Measurements from ENCODE around the gene OR52L1. TPM values are rescaled to one million over a fixed set of nuclear protein-coding genes. Genes with fewer than 3 reads are reported as not detected.

The OR52L1 gene
- polyA plus RNA-seq, 1 donor (not counting 4 experiments of a cell fraction or from before 2014, with no cell fraction given) = not detected

DNA sequence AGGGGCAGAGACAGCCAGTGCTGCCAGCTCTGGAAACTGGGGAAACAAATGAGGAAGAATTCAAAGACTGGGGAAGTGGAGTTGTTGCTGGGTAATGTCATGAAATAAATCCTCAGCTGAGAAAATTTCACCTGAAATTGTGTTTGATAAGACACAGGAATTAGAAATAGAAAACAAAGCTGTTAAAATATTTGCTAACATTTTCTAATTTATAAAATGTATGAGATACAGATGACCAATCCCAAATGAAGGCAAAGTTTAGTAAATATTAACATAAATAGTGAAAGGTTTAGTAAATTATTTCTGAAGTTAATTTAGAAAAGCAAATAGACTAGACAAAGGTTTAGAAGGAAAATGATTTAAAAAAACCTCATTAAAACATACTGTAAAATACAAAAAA, 18.4 kb downstream of the OR52L1 start, which contains the start of gene OR56A5:
OR56A5 (minus strand) TSS at position 101 of the 400 bp plus-strand sequence; CDS start at position 101, 0 bp downstream.
- TF ChIP-seq, protein P1, sequence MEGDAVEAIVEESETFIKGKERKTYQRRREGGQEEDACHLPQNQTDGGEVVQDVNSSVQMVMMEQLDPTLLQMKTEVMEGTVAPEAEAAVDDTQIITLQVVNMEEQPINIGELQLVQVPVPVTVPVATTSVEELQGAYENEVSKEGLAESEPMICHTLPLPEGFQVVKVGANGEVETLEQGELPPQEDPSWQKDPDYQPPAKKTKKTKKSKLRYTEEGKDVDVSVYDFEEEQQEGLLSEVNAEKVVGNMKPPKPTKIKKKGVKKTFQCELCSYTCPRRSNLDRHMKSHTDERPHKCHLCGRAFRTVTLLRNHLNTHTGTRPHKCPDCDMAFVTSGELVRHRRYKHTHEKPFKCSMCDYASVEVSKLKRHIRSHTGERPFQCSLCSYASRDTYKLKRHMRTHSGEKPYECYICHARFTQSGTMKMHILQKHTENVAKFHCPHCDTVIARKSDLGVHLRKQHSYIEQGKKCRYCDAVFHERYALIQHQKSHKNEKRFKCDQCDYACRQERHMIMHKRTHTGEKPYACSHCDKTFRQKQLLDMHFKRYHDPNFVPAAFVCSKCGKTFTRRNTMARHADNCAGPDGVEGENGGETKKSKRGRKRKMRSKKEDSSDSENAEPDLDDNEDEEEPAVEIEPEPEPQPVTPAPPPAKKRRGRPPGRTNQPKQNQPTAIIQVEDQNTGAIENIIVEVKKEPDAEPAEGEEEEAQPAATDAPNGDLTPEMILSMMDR (optimal IDR thresholded peaks at IDR 0.05 in 1 of 3, IDR thresholded peaks at IDR 0.05 in 1 of 3, conservative IDR thresholded peaks at IDR 0.05 in 1 of 3; ENCODE audit: extremely low read depth in 1 of 3, insufficient read depth in 2 of 3, low read length in 3 of 3) = no peak
- Histone ChIP-seq H3K4me2 (ENCODE audit: control insufficient read depth, extremely low read depth, insufficient read depth, low read depth, low read length) (no peak within 1 kb of the TSS), H4K20me1 (ENCODE audit: control insufficient read depth, extremely low read depth, insufficient read depth, low read length) (no peaks in the 10 kb centered on the region), H3K9me3 (ENCODE audit: control insufficient read depth, low read depth, low read length) (no peaks in the 10 kb centered on the region), H3K36me3 (ENCODE audit: control insufficient read depth in 2 of 2, extremely low read depth in 1 of 2, insufficient read depth in 2 of 2, low read length in 2 of 2) (no peaks in the 10 kb centered on the region), H3K79me2 (ENCODE audit: control insufficient read depth, insufficient read depth, low read length) (no peaks in the 10 kb centered on the region), H3K27me3 (ENCODE audit: control insufficient read depth, extremely low read depth, insufficient read depth, low read length) (no peaks in the 10 kb centered on the region), H3K9ac (ENCODE audit: control insufficient read depth, extremely low read depth, insufficient read depth, low read length) (no peak within 1 kb of the TSS), H3K4me3 (ENCODE audit: control insufficient read depth in 2 of 3, extremely low read depth in 1 of 3, insufficient read depth in 2 of 3, low read depth in 1 of 3, low read length in 3 of 3) (no peak within 1 kb of the TSS), H2AFZ (ENCODE audit: control insufficient read depth, low read length) (no peak within 1 kb of the TSS), H3K27ac (ENCODE audit: control insufficient read depth, insufficient read depth, low read length) (no peak within 1 kb of the TSS), H3K4me1 (ENCODE audit: control insufficient read depth, extremely low read depth, insufficient read depth, low read length) (no peaks in the 10 kb centered on the region), H3K9me1 (ENCODE audit: control insufficient read depth, extremely low read depth, insufficient read depth, low read length) (no peaks in the 10 kb centered on the region)
- dilution Hi-C loops (cut with MboI; ENCODE audit: extremely low pct_ligation_motif_present, low sequenced_read_pairs) = no loop called here
- FAIRE-seq (no peak), DNase-seq (ENCODE audit: low read depth, low spot score) (no peak)

DNA sequence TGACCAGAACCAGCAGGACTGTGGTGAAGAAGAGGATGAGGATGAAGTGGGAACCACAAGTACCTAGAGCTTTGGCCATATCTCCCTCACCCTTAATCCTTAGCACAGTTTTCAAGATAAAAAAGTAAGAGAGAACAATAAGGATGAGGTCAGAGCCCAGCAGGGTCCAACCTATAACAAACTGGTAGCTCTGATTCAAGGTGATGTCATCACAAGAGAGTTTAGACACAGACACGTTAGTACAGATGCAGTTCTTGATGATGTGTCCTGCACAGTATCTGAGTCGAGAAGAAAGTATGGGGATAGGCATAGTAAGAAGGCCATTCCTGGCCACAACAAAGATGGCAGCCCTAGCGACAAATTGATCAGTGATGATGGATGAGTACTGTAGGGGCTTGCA, 19.1 kb downstream of the OR52L1 start:
- dilution Hi-C loops (cut with MboI; ENCODE audit: extremely low pct_ligation_motif_present, low sequenced_read_pairs) = no loop called here
- Histone ChIP-seq H3K4me2 (ENCODE audit: control insufficient read depth, extremely low read depth, insufficient read depth, low read depth, low read length) (no peak overlapping the region), H3K4me1 (ENCODE audit: control insufficient read depth, extremely low read depth, insufficient read depth, low read length) (no peaks in the 10 kb centered on the region), H3K27me3 (ENCODE audit: control insufficient read depth, extremely low read depth, insufficient read depth, low read length) (no peaks in the 10 kb centered on the region), H3K9me1 (ENCODE audit: control insufficient read depth, extremely low read depth, insufficient read depth, low read length) (no peaks in the 10 kb centered on the region), H3K27ac (ENCODE audit: control insufficient read depth, insufficient read depth, low read length) (no peak overlapping the region), H3K4me3 (ENCODE audit: control insufficient read depth in 2 of 3, extremely low read depth in 1 of 3, insufficient read depth in 2 of 3, low read depth in 1 of 3, low read length in 3 of 3) (no peak overlapping the region), H4K20me1 (ENCODE audit: control insufficient read depth, extremely low read depth, insufficient read depth, low read length) (no peaks in the 10 kb centered on the region), H2AFZ (ENCODE audit: control insufficient read depth, low read length) (no peak overlapping the region), H3K9ac (ENCODE audit: control insufficient read depth, extremely low read depth, insufficient read depth, low read length) (no peak overlapping the region), H3K36me3 (ENCODE audit: control insufficient read depth in 2 of 2, extremely low read depth in 1 of 2, insufficient read depth in 2 of 2, low read length in 2 of 2) (no peaks in the 10 kb centered on the region), H3K9me3 (ENCODE audit: control insufficient read depth, low read depth, low read length) (no peaks in the 10 kb centered on the region), H3K79me2 (ENCODE audit: control insufficient read depth, insufficient read depth, low read length) (no peaks in the 10 kb centered on the region)
- FAIRE-seq (no peak), DNase-seq (ENCODE audit: low read depth, low spot score) (no peak)
- TF ChIP-seq, protein P1 (optimal IDR thresholded peaks at IDR 0.05 in 1 of 3, IDR thresholded peaks at IDR 0.05 in 1 of 3, conservative IDR thresholded peaks at IDR 0.05 in 1 of 3; ENCODE audit: extremely low read depth in 1 of 3, insufficient read depth in 2 of 3, low read length in 3 of 3) = no peak
- TF ChIP-seq EZH2 (IDR thresholded peaks at IDR 0.05; ENCODE audit: low read length) = no peak
